ENCODE results near the gene NR4A2.

The NR4A2 gene

DNA sequence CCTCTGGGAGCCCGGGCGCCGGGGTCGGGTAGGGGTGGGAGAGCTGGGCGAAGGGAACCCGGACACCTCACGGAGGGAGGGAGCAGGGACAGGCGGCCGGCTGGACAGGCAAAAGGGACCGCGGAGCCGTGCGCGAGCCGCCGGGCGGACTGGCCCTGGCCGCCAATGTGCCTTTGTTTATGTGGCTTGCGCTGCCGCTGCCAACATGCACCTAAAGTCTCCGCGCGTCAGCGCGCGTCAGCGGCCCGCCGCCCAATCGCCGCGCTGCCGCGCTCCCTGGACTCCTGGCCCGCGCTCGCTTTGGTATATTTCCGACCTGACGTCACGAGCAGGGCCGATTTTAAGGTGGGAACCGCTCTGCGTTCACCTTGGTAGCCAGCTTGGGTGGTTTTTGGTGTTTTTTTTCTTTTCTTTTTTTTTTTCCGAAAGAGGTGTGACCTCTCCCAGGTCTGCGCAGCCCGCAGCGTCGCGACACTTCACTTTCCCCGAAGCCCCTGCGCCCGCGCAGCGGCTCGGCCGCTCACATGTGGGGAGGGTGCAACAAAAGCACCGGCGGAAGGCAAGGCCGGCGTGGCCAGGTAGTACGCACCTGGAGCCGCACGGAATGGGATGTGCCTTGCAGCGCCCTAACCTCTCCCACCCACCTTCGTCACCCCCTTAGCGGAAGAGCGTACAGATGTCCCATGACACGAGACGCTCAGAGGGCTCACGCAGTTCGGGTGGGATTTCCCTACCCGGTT lies at the start of gene NR4A2:
TSS of gene NR4A2 (minus strand) at position 188 of the 740 bp plus-strand sequence. CDS start 2,535 bp downstream, outside the sequence.
- Mint-ChIP-seq H3K4me1 (ENCODE audit: low read depth) (peaks cover 61% of the 10 kb centered on the region), H3K4me3 (peak within 1 kb of the TSS; percentile 92), H3K9me3 (ENCODE audit: low read depth) (no peaks in the 10 kb centered on the region), H3K36me3 (peaks cover 22% of the 10 kb centered on the region), H3K27ac (peak within 1 kb of the TSS; percentile 95), H3K27me3 (peaks cover 4% of the 10 kb centered on the region)

DNA sequence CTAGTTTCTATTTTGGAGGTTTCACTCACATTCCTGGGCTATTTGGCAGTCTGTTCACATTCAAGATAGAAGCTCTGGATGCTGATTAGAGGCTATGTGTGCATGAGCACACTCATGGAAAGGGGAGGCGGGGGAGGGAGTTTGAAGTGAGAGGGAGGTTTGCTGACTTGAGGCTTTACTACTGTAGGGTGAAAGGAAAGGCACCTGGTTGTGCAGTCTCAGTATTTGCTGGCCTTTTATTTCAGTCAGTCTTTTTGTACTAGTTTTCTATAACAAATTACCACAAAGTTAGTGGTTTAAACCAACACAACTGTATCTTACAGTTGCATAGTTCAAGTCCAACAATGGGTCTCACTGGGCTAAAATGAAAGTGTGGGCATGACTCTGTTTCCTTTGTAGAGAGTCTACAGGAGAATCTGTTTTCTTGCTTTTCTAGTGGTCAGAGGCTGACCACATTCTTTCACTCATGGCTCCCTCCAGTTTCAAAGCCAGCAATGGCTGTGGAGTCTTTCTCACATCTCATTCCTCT lies 47.7 kb upstream of the NR4A2 start:
- no peaks in the 10 kb centered on the region for H3K27me3 Mint-ChIP-seq
- no peak overlapping the region for H3K4me3 Mint-ChIP-seq
- H3K36me3 Mint-ChIP-seq, result peaks cover 3% of the 10 kb centered on the region
- peaks cover 5% of the 10 kb centered on the region for H3K9me3 Mint-ChIP-seq (ENCODE audit: low read depth)
- H3K4me1 Mint-ChIP-seq (ENCODE audit: low read depth), result peaks cover 20% of the 10 kb centered on the region
- H3K27ac Mint-ChIP-seq, result no peak overlapping the region

DNA sequence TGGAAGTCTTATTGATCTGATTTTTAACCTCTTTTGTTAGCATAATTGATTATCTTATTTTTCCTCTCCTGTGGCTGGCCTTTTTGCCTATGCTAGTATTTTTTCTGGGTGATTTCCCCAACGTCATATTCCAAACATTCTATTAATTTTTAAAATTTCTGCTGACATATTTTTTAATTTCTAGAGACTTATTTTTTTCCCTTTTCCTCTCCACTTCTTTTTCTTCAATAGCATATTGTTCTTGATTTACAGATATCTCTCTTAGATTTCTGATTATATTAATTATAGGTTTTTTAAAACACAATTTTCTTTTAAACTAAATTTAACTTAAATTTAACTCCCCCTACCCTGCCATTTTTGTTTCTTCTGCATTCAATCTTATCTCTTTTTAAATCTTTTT lies 47.2 kb upstream of the NR4A2 start:
- Mint-ChIP-seq H3K4me1 (ENCODE audit: low read depth) (peaks cover 15% of the 10 kb centered on the region), H3K4me3 (no peak overlapping the region), H3K27ac (no peak overlapping the region), H3K36me3 (peaks cover 3% of the 10 kb centered on the region), H3K9me3 (ENCODE audit: low read depth) (peaks cover 5% of the 10 kb centered on the region), H3K27me3 (no peaks in the 10 kb centered on the region)

DNA sequence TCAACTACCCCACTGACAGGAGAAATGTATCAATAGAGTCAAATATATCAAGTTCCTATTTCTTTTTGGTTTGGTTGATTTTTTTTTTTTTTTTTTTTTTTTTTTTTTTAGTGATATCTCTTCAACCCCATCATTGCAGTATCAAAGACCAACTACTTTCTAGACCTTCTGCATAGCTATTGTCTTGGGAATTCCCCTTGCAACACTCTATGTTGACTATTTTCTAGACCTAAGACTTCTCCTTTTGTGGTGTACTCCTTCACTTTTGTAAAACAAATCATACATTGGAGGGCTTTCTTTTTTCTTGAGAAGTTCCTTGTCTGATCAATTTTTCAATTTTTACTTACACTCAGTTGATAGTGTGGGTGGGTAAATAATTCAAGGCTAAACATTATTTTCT lies 46.5 kb upstream of the NR4A2 start:
- no peaks in the 10 kb centered on the region for H3K27me3 Mint-ChIP-seq
- H3K9me3 Mint-ChIP-seq (ENCODE audit: low read depth), result peaks cover 5% of the 10 kb centered on the region
- no peak overlapping the region for H3K27ac Mint-ChIP-seq
- peaks cover 6% of the 10 kb centered on the region for H3K36me3 Mint-ChIP-seq
- no peak overlapping the region for H3K4me3 Mint-ChIP-seq
- peaks cover 12% of the 10 kb centered on the region for H3K4me1 Mint-ChIP-seq (ENCODE audit: low read depth)

DNA sequence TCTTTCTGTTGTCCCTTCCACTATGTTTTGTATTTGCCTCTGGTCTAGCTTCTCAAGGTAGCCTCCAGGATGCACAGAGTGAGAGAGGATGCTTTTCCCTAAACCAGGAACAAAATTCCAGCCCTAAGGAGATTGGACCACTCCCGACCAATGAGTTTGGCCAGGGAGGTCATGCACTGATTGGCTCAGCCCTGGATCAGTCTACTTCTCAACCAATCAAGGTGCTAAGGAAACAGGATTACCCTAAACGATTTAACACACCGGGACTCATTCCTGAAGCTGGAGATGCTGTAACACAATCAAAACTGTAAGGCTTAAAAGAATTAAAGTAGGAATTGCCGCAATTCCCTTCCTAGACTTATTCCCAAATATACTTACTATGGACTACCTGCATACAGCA lies 34.2 kb upstream of the NR4A2 start:
- Mint-ChIP-seq H3K4me3 (no peak overlapping the region), H3K27me3 (no peaks in the 10 kb centered on the region), H3K9me3 (ENCODE audit: low read depth) (no peaks in the 10 kb centered on the region), H3K27ac (no peak overlapping the region), H3K4me1 (ENCODE audit: low read depth) (no peaks in the 10 kb centered on the region), H3K36me3 (peaks cover 5% of the 10 kb centered on the region)

DNA sequence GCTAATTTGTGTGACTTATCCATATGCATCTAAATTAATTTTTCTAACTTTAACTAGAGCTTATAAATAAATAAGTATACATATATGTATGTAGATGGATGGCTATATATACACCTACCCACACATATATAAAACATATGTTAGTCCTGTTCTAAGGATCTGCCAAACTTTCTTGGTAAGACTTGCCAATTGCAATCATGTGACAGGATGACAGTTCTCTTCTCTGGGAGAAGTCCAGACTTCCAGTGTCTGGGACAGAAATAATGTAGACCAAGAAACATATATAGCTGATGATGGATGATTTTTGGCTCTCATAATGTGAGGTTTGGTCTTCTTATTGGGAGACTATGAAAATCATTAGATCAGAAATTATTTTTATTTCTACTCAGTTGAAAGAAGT lies 30.6 kb upstream of the NR4A2 start:
- H3K4me3 Mint-ChIP-seq, result no peak overlapping the region
- H3K27ac Mint-ChIP-seq, result no peak overlapping the region
- H3K36me3 Mint-ChIP-seq, result peaks cover 5% of the 10 kb centered on the region

DNA sequence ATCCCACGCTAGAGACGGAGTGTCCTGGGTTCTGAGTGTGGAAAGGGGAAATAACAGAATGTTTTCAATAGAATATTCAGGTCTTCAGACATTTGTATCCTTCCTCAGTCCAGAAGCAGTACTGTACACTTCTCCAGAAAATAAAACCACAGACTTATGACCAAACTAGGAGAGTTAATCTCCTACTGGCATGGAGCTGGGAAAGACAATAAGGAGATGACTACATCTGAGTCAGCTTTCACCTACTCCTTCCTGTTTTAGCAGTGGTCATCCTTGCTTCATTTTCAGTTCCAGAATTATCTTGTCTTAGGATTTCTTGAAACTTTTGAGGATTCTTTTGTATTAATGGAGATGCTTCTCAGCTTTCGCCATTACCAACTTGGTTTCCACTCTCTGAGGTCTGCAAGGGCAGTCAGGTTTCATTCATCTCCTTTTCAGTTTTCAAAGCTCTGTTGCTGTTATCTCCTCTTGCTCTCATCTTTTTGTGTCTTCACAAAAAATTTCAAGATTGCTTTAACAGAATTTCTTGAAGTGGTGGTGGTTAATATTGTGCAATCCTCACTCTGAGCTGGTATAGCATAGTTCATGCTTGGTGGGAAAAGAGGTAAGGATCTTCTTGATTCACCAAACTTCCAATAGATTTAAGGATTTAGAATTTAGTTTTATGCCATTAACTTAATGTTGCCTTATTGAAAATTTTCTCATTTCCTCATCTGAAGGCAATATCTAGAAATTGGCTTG lies 23.7 kb upstream of the NR4A2 start:
- Mint-ChIP-seq H3K9me3 (ENCODE audit: low read depth) (no peaks in the 10 kb centered on the region), H3K27me3 (no peaks in the 10 kb centered on the region), H3K4me1 (ENCODE audit: low read depth) (no peaks in the 10 kb centered on the region), H3K27ac (no peak overlapping the region), H3K4me3 (no peak overlapping the region), H3K36me3 (peaks cover 3% of the 10 kb centered on the region)

More for the DNA sequence above, 30.6 kb upstream of the NR4A2 start:
- H3K4me1 Mint-ChIP-seq (ENCODE audit: low read depth), result no peaks in the 10 kb centered on the region
- H3K9me3 Mint-ChIP-seq (ENCODE audit: low read depth), result no peaks in the 10 kb centered on the region
- no peaks in the 10 kb centered on the region for H3K27me3 Mint-ChIP-seq

DNA sequence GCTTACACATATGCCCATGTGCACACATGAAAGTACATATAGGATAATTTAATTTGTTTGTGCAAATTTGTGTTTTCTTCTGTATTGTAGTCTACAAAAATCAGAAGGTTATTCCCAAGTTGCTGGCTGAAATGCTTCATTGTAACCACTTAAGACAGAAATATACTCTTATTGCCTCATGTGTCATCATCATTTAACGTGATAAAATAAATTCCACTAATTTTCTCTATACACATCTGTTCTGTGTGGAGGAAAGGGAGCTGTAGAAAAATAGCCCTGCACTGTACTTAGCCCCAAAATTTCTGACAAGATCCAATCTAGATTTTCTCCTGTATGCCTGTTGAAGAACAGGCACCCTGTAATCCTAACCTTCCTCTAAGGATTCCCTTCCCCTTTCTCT lies 20.4 kb upstream of the NR4A2 start:
- H3K4me3 Mint-ChIP-seq, result no peak overlapping the region
- H3K27ac Mint-ChIP-seq, result no peak overlapping the region
- H3K9me3 Mint-ChIP-seq (ENCODE audit: low read depth), result no peaks in the 10 kb centered on the region
- no peaks in the 10 kb centered on the region for H3K4me1 Mint-ChIP-seq (ENCODE audit: low read depth)
- H3K36me3 Mint-ChIP-seq, result peaks cover 3% of the 10 kb centered on the region
- no peaks in the 10 kb centered on the region for H3K27me3 Mint-ChIP-seq

DNA sequence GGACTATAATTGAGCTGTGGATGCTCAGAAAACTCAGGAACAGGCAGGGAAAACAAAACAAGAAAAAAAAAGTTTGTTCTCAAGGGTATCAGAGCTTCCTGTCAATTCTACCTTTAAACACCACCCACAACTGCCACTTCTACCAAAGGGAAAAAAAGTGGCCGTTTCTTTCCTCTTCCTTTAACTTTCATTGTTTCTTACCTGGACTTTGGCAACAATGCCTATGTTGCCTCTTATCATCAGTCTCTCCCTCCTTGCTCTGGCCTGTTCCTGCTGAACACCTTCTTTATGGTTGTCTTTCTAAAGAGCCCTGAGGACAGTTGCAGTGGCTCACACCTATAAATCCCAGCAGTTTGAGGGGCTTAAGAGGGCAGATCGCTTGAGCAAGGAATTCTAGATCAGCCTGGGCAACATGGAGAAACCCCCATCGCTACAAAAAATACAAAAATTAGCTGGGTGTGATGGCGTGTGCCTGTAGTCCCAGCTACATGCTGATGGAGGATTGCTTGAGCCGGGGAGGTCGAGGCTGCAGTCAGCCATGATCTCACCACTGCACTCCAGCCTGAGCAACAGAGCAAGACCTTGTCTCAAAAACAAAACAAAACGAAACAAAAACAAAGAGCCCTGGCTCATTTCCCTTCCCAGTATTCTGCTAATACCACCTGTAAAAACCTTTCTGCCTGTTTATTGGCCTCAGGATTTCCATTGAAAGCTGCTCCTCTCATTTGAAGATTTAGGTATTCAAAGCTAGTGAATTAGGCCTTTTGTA lies 18.0 kb upstream of the NR4A2 start:
- Mint-ChIP-seq H3K27me3 (no peaks in the 10 kb centered on the region), H3K36me3 (peaks cover 2% of the 10 kb centered on the region), H3K27ac (no peak overlapping the region), H3K9me3 (ENCODE audit: low read depth) (no peaks in the 10 kb centered on the region), H3K4me3 (no peak overlapping the region), H3K4me1 (ENCODE audit: low read depth) (peaks cover 6% of the 10 kb centered on the region)

DNA sequence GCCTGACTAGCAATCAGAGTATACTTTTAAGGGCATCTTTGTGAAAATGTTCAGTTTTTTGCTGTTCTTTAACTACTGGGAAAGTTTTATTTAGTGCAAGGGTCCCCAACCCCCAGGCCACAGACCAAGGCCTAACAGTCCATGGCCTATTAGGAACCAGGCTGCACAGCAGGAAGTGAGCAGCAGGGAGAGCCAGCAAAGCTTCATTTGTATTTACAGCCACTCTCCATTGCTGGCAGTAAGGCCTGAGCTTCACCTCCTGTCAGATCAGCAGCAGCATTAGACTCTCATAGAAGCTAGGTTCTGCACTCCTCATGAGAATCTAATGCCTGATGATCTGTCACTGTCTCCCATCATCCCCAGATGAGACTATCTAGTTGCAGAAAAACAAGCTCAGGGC lies 17.1 kb upstream of the NR4A2 start:
- no peaks in the 10 kb centered on the region for H3K27me3 Mint-ChIP-seq
- peaks cover 2% of the 10 kb centered on the region for H3K36me3 Mint-ChIP-seq
- no peak overlapping the region for H3K4me3 Mint-ChIP-seq
- H3K9me3 Mint-ChIP-seq (ENCODE audit: low read depth), result no peaks in the 10 kb centered on the region
- peaks cover 11% of the 10 kb centered on the region for H3K4me1 Mint-ChIP-seq (ENCODE audit: low read depth)
- H3K27ac Mint-ChIP-seq, result no peak overlapping the region

DNA sequence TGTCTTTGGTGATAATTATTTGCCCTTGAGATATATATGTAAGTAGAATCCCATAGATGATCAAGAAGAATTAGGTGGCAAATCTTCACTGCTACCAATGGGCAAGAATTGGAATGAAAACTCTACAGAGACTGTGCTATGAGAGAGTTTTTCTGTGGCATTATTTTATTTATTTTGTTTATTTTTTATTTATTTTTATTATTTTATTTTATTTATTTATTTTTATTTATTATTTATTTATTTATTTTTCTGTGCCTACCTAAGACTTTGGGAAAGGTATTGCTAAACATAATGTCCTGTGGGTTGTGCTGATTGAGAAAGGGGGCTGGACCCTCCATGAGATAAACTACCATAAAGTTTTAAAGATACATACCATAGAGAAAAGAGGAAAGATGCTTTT lies 16.6 kb upstream of the NR4A2 start:
- H3K4me3 Mint-ChIP-seq, result no peak overlapping the region
- H3K9me3 Mint-ChIP-seq (ENCODE audit: low read depth), result no peaks in the 10 kb centered on the region
- H3K36me3 Mint-ChIP-seq, result peaks cover 2% of the 10 kb centered on the region
- no peak overlapping the region for H3K27ac Mint-ChIP-seq
- no peaks in the 10 kb centered on the region for H3K27me3 Mint-ChIP-seq
- peaks cover 15% of the 10 kb centered on the region for H3K4me1 Mint-ChIP-seq (ENCODE audit: low read depth)

DNA sequence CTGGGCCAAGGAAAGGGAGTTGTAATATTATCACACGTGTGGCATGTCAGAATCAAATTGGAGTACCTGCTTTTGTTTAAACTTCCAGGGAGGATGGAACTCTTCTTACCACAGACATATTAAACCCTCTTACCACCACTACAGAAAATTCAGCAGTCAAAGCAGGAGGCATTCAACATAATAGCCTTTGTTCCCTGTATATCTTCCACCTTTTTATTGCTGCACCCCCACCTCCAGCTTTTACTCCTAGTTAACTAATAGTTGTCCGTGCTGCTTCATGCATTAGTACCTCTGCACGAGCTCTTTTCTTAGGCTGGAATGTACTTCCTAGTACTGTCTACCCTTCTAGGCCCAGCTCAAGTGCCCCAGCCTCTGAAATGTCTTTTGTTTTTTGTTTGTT lies 14.9 kb upstream of the NR4A2 start:
- peaks cover 2% of the 10 kb centered on the region for H3K36me3 Mint-ChIP-seq
- no peak overlapping the region for H3K4me3 Mint-ChIP-seq
- no peaks in the 10 kb centered on the region for H3K27me3 Mint-ChIP-seq
- H3K9me3 Mint-ChIP-seq (ENCODE audit: low read depth), result no peaks in the 10 kb centered on the region
- H3K4me1 Mint-ChIP-seq (ENCODE audit: low read depth), result peaks cover 30% of the 10 kb centered on the region
- H3K27ac Mint-ChIP-seq, result no peak overlapping the region

DNA sequence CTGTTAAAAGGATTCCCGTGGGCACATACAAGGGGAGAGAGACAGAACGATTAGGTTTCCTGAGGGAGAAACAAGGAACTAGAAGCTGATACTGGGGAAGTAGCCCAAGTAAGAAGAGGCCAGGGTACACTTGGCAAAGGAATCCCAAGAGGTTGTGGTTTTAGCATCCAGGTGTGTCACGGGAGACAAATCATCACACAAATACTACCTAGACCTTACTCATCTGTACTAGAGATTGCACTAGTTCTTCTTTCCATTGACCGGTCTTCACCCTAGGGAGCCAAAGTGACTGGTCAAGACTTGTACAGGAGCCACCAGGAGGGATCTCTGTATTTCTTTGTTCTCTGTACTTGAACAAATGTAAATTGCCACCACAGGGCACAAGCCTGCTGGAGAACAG lies 14.2 kb upstream of the NR4A2 start:
- no peaks in the 10 kb centered on the region for H3K9me3 Mint-ChIP-seq (ENCODE audit: low read depth)
- peaks cover 30% of the 10 kb centered on the region for H3K4me1 Mint-ChIP-seq (ENCODE audit: low read depth)
- H3K36me3 Mint-ChIP-seq, result peaks cover 2% of the 10 kb centered on the region
- no peak overlapping the region for H3K27ac Mint-ChIP-seq
- no peak overlapping the region for H3K4me3 Mint-ChIP-seq
- no peaks in the 10 kb centered on the region for H3K27me3 Mint-ChIP-seq

DNA sequence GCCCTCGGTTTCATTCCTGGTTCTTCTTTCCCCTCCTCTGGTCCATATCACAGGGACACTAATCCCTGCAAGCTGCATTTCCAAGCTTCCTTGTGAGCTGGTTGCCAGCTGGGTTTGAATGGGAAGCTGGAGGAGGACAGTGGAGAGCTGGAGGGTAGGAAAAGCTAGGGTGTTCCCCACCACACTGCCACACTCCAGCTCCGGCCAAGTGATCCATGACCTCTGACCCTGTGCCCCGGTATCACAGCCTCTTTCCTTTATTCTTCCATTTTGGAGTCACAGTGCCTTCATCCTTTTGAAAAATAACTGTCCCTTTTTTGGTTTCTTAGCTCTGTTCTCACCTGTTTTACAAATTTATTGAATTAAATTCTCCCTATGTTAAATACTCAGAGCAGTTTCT lies 13.1 kb upstream of the NR4A2 start:
- Mint-ChIP-seq H3K27ac (no peak overlapping the region), H3K36me3 (peaks cover 2% of the 10 kb centered on the region), H3K4me1 (ENCODE audit: low read depth) (peaks cover 32% of the 10 kb centered on the region), H3K4me3 (no peak overlapping the region), H3K9me3 (ENCODE audit: low read depth) (no peaks in the 10 kb centered on the region), H3K27me3 (no peaks in the 10 kb centered on the region)

DNA sequence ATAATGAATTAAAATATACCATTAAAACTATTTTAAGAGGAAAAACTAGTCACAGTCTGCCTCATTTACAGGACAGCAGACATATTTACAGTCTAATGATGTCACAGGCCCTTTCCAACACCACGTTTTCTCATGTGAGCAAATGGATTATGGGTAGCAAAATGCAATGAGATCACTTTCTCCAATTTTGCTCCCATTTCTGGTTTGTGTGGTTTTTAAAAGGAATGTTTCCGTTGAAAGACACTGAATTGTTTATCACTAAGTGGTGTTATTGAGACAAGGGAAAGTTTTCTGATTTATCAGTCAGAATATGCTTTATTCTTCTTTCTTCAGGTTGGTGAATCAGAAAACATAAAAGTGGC lies 11.4 kb upstream of the NR4A2 start:
- Mint-ChIP-seq H3K4me1 (ENCODE audit: low read depth) (peaks cover 49% of the 10 kb centered on the region), H3K9me3 (ENCODE audit: low read depth) (no peaks in the 10 kb centered on the region), H3K27ac (peak overlapping the region; percentile 97), H3K4me3 (peak overlapping the region; percentile 89), H3K36me3 (peaks cover 2% of the 10 kb centered on the region), H3K27me3 (no peaks in the 10 kb centered on the region)
